SU-DHL-6 (cell line): ENCODE measurements around the gene RALGDS.

Experiments
- H2AFZ ChIP-seq: fragments of 200-600 bp; sonication (generic); 2 replicates; pipeline ENCODE4 v1.6.1; 2014; ENCODE audit warnings: low read depth, mild to moderate bottlenecking, moderate library complexity, mixed read lengths, antibody characterized with exemption, low read length; ENCODE audit not compliant: severe bottlenecking
- H3F3A ChIP-seq: fragments of 200-600 bp; shearing (Covaris generic); 2 replicates; pipeline ENCODE4 v1.6.0; 2016; ENCODE audit warnings: antibody characterized with exemption, mild to moderate bottlenecking; ENCODE audit not compliant: insufficient read depth
- H3K27ac ChIP-seq: fragments of 200-600 bp; sonication (generic); 2 replicates; pipeline ENCODE4 v1.5.1; 2016; ENCODE audit warnings: low read depth, mild to moderate bottlenecking, low read length, moderate library complexity, mixed read lengths
- H3K27me3 ChIP-seq: fragments of 200-600 bp; sonication (generic), shearing (Covaris generic); 2 replicates; pipeline ENCODE4 v1.6.0; 2014; ENCODE audit warnings: mild to moderate bottlenecking, low read length
- H3K36me3 ChIP-seq: fragments of 200-600 bp; sonication (generic); 2 replicates; pipeline ENCODE4 v1.6.1; 2014; ENCODE audit warnings: mild to moderate bottlenecking, low read length, mixed read lengths
- H3K4me2 ChIP-seq: fragments of 300-600, 200-600 bp; shearing (Covaris generic), sonication (generic); 2 replicates; pipeline ENCODE4 v1.6.0; 2014; ENCODE audit warnings: low read length, low read depth, mild to moderate bottlenecking; ENCODE audit not compliant: poor library complexity, severe bottlenecking
- H3K4me3 ChIP-seq: fragments of 200-600 bp; sonication (generic); 2 replicates; pipeline ENCODE4 v1.5.1; 2014; ENCODE audit warnings: antibody characterized with exemption, low read length, mild to moderate bottlenecking, mixed read lengths; ENCODE audit not compliant: insufficient read depth, poor library complexity, severe bottlenecking
- H3K79me2 ChIP-seq: fragments of 200-600 bp; sonication (generic); 2 replicates; pipeline ENCODE4 v1.6.1; 2014; ENCODE audit warnings: mild to moderate bottlenecking, low read length, moderate library complexity; ENCODE audit not compliant: insufficient read depth
- H3K9ac ChIP-seq: fragments of 200-600 bp; sonication (generic); 2 replicates; pipeline ENCODE4 v1.7.0; 2014; ENCODE audit warnings: mild to moderate bottlenecking, low read length
- H3K9me2 ChIP-seq: fragments of 200-600 bp; sonication (generic); replicated peaks from 2 replicates; pipeline ENCODE4 v1.6.1; 2014; ENCODE audit warnings: low read length; ENCODE audit not compliant: insufficient read depth
- H3K9me3 ChIP-seq: fragments of 200-600 bp; sonication (generic); 2 replicates; pipeline ENCODE4 v1.6.1; 2014; ENCODE audit warnings: low read length, mixed read lengths; ENCODE audit not compliant: insufficient read depth
- H4K20me1 ChIP-seq: fragments of 200-600 bp; sonication (generic); 2 replicates; pipeline ENCODE4 v1.6.1; 2014; ENCODE audit warnings: low read depth, mild to moderate bottlenecking, antibody characterized with exemption, low read length, moderate library complexity, mixed read lengths
- EZH2phosphoT487 ChIP-seq: fragments of 200-600 bp; sonication (generic), shearing (Covaris generic); conservative IDR thresholded peaks from 2 replicates; pipeline ENCODE4 v1.6.1; 2018; ENCODE audit warnings: mild to moderate bottlenecking, antibody characterized with exemption, low read length, moderate library complexity, mixed read lengths
- TF ChIP-seq, protein P1 (sequence below): fragments of 200-600 bp; sonication (generic); IDR thresholded peaks from one replicate; pipeline ENCODE4 v1.5.1; 2017; ENCODE audit warnings: antibody characterized with exemption, mild to moderate bottlenecking, low read length, moderate library complexity; ENCODE audit not compliant: insufficient read depth, poor library complexity, severe bottlenecking

Gene RALGDS

DNA sequence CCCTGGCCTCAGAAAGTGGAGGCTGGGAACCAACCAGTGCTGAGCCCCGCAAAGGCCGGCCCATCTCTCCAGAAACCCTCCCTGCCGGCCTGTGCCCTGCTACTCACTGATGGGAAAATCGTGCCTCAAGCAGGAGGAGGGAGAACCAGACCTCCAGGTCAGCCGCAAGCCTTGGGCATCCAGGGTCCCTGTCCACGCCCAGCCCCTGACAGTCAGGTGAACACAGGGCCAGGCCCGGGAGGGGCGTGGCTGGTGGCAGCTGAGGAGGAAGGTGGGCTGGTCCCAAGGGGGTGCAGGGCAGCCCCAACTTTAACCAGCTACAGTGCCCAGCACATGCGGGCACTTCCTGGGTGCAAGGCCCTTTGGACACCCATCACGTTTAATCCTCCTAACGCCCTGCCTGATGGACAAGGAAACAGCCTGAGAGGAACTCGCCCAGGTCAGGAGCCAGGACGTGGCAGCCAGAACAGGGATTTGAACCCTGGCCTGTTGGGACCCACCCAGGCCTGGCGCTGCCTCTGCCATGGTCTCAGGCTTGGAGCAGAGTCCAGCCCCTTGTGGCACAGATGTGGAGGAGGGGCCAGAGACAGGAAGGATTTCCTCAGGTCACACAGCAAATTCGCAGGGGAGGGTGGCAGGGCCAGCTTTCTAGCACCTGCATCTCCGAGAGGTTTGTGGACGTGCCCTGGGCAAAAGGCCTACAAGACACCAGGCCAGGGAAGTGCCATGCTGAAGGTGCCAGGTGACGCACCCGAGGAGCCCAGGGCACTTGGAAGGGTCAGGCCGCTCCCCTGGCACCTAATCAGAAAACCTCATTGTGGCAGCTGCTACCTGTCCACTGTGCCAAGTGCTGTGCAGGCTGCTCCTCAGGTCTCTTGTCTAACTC is 4.5 kb downstream of the RALGDS start:
- Histone ChIP-seq H4K20me1 (peaks cover 5% of the 10 kb centered on the region; the same call in 1 of the 2 replicates), H3F3A (peaks cover 3% of the 10 kb centered on the region; the same call in 1 of the 2 replicates), H3K4me3 (no peak overlapping the region), H3K27ac (no peak overlapping the region), H3K9me2 (no peaks in the 10 kb centered on the region), H3K9me3 (no peaks in the 10 kb centered on the region), H3K4me2 (no peak overlapping the region), H3K27me3 (no peaks in the 10 kb centered on the region), H3K9ac (no peak overlapping the region), H3K36me3 (no peaks in the 10 kb centered on the region), H3K79me2 (no peaks in the 10 kb centered on the region), H2AFZ (no peak overlapping the region)
- TF ChIP-seq EZH2phosphoT487: no peak
- TF ChIP-seq, protein P1, sequence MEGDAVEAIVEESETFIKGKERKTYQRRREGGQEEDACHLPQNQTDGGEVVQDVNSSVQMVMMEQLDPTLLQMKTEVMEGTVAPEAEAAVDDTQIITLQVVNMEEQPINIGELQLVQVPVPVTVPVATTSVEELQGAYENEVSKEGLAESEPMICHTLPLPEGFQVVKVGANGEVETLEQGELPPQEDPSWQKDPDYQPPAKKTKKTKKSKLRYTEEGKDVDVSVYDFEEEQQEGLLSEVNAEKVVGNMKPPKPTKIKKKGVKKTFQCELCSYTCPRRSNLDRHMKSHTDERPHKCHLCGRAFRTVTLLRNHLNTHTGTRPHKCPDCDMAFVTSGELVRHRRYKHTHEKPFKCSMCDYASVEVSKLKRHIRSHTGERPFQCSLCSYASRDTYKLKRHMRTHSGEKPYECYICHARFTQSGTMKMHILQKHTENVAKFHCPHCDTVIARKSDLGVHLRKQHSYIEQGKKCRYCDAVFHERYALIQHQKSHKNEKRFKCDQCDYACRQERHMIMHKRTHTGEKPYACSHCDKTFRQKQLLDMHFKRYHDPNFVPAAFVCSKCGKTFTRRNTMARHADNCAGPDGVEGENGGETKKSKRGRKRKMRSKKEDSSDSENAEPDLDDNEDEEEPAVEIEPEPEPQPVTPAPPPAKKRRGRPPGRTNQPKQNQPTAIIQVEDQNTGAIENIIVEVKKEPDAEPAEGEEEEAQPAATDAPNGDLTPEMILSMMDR: no peak

- no peaks in the 10 kb centered on the region for H3K9me3 ChIP-seq
- H3K27ac ChIP-seq: no peak overlapping the region
- no peak overlapping the region for H3K4me2 ChIP-seq
- TF ChIP-seq, protein P1: no peak
- no peak for TF ChIP-seq EZH2phosphoT487
- H3K9ac ChIP-seq: no peak overlapping the region
- no peak overlapping the region for H3K4me3 ChIP-seq
- no peaks in the 10 kb centered on the region for H3K9me2 ChIP-seq
- H3K36me3 ChIP-seq: no peaks in the 10 kb centered on the region
- no peaks in the 10 kb centered on the region for H3K79me2 ChIP-seq
- no peak overlapping the region for H2AFZ ChIP-seq
- no peaks in the 10 kb centered on the region for H3K27me3 ChIP-seq
- peaks cover 5% of the 10 kb centered on the region; the same call in 1 of the 2 replicates for H4K20me1 ChIP-seq
- no peaks in the 10 kb centered on the region for H3F3A ChIP-seq
Measured at GRCh38 chr9:133115604-133116345, 5.3 kb downstream of the RALGDS start.

- no peaks in the 10 kb centered on the region for H3K27me3 ChIP-seq
- no peak overlapping the region for H2AFZ ChIP-seq
- TF ChIP-seq, protein P1: no peak
- TF ChIP-seq EZH2phosphoT487: no peak
- no peaks in the 10 kb centered on the region for H3K9me2 ChIP-seq
- H3K27ac ChIP-seq: no peak overlapping the region
- no peak overlapping the region for H3K9ac ChIP-seq
- H3F3A ChIP-seq: no peaks in the 10 kb centered on the region
- H4K20me1 ChIP-seq: peaks cover 5% of the 10 kb centered on the region; the same call in 1 of the 2 replicates
- H3K4me2 ChIP-seq: no peak overlapping the region
- no peaks in the 10 kb centered on the region for H3K79me2 ChIP-seq
- no peak overlapping the region for H3K4me3 ChIP-seq
- no peaks in the 10 kb centered on the region for H3K36me3 ChIP-seq
- no peaks in the 10 kb centered on the region for H3K9me3 ChIP-seq
Measured at GRCh38 chr9:133114886-133115603, 6.0 kb downstream of the RALGDS start.
